ENCODE data around the gene MAN1C1. TPM values are rescaled to one million over a fixed set of nuclear protein-coding genes. Genes with fewer than 3 reads are reported as not detected.

MAN1C1 gene
- total RNA-seq, 2 donors from 2014 or later: 4.4 to 10.9 TPM

- DNase-seq (no peak), ATAC-seq (no peak)
- no peak for TF ChIP-seq POLR2A (IDR thresholded peaks at IDR 0.05)
- TF ChIP-seq CTCF (IDR thresholded peaks at IDR 0.05): no peak
- Histone ChIP-seq H3K27me3 (no peaks in the 10 kb centered on the region), H3K4me3 (no peak overlapping the region), H3K9me3 (no peaks in the 10 kb centered on the region), H3K27ac (no peak overlapping the region), H3K36me3 (replicated peaks in 1 of 2; ENCODE audit: insufficient read depth in 1 of 2, low read depth in 2 of 2) (no peaks in the 10 kb centered on the region), H3K4me1 (peaks cover 6% of the 10 kb centered on the region)
- WGBS, 2 donors: 89% methylated on average over 14 of the region's 14 CpGs
- intact Hi-C loops (cut with DNase I): no loop called here
Measured at GRCh38 chr1:25664357-25665199, 48.0 kb downstream of the MAN1C1 start.

- no peak for TF ChIP-seq CTCF (IDR thresholded peaks at IDR 0.05)
- no peak for TF ChIP-seq POLR2A (IDR thresholded peaks at IDR 0.05)
- H3K4me1 ChIP-seq: peaks cover 6% of the 10 kb centered on the region
- DNase-seq: no peak
- no peaks in the 10 kb centered on the region for H3K27me3 ChIP-seq
- no peak for ATAC-seq
- no peaks in the 10 kb centered on the region for H3K36me3 ChIP-seq (replicated peaks in 1 of 2; ENCODE audit: insufficient read depth in 1 of 2, low read depth in 2 of 2)
- H3K4me3 ChIP-seq: no peak overlapping the region
- intact Hi-C loops (cut with DNase I): no loop called here
- H3K9me3 ChIP-seq: no peaks in the 10 kb centered on the region
- no peak overlapping the region for H3K27ac ChIP-seq
- 79 to 85% methylated on average over 5 of the region's 5 CpGs for WGBS, 2 donors
Measured at GRCh38 chr1:25666460-25666859, 49.9 kb downstream of the MAN1C1 start.

GRCh38 chr1:25668931-25669573 is 52.5 kb downstream of the MAN1C1 start:
- Histone ChIP-seq H3K4me1 (peaks cover 6% of the 10 kb centered on the region), H3K27ac (no peak overlapping the region)
- intact Hi-C loops (cut with DNase I): no loop called here

GRCh38 chr1:25669781-25670567 is 53.4 kb downstream of the MAN1C1 start:
- no peaks in the 10 kb centered on the region for H3K9me3 ChIP-seq
- no peak for TF ChIP-seq CTCF (IDR thresholded peaks at IDR 0.05)
- no peak for TF ChIP-seq POLR2A (IDR thresholded peaks at IDR 0.05)
- no peaks in the 10 kb centered on the region for H3K36me3 ChIP-seq (replicated peaks in 1 of 2; ENCODE audit: insufficient read depth in 1 of 2, low read depth in 2 of 2)
- H3K27ac ChIP-seq: no peak overlapping the region
- WGBS, 2 donors: 90 to 93% methylated on average over 4 of the region's 4 CpGs
- H3K27me3 ChIP-seq: no peaks in the 10 kb centered on the region
- no peak overlapping the region for H3K4me3 ChIP-seq
- intact Hi-C loops (cut with DNase I): no loop called here
- DNase-seq (no peak), ATAC-seq (no peak)
- H3K4me1 ChIP-seq: peaks cover 6% of the 10 kb centered on the region

More at GRCh38 chr1:25668931-25669573, 52.5 kb downstream of the MAN1C1 start:
- H3K36me3 ChIP-seq (replicated peaks in 1 of 2; ENCODE audit: insufficient read depth in 1 of 2, low read depth in 2 of 2): no peaks in the 10 kb centered on the region
- no peak overlapping the region for H3K4me3 ChIP-seq
- DNase-seq (no peak), ATAC-seq (no peak)
- 83 to 92% methylated on average over 9 of the region's 9 CpGs for WGBS, 2 donors
- H3K9me3 ChIP-seq: no peaks in the 10 kb centered on the region
- TF ChIP-seq POLR2A (IDR thresholded peaks at IDR 0.05) (no peak), CTCF (IDR thresholded peaks at IDR 0.05) (no peak)
- no peaks in the 10 kb centered on the region for H3K27me3 ChIP-seq

All from body of pancreas (tissue), 4 donors.